ENCODE results near the gene SLX4IP. TPM values are rescaled to one million over a fixed set of nuclear protein-coding genes. Genes with fewer than 3 reads are reported as not detected.
A peak's percentile ranks its signal among the peaks of the same experiment; 100 is the strongest.

SLX4IP gene
- total RNA-seq, 1 donor from 2014 or later, result 5.3 TPM

DNA sequence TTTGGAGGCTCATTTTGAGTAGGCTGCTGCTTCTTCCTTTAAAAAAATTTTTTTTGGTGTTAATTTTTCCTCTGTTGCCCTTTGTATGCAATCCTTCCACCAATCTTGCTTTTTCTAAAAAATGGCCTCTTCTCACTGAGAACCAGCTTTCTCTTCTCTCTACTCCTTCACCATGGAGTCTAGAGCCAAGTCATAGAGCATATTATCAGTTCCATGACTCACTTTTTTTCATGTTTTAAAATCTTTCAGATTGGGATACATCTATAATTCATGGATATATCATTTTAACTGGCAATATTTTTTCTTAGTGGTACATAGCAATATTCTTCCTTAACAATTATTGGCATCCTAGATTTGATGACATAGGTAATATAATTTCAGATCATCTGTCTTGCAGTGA, 62.7 kb downstream of the SLX4IP start:
- H3K36me3 ChIP-seq (ENCODE audit: insufficient read depth, low read length), result no peaks in the 10 kb centered on the region
- H3K27me3 Mint-ChIP-seq (ENCODE audit: low read depth, unreplicated experiment), result no peaks in the 10 kb centered on the region
- no peak overlapping the region for H3K4me2 ChIP-seq (ENCODE audit: low read length)
- H3K27ac ChIP-seq (ENCODE audit: low read depth, low read length), result no peak overlapping the region
- H3K9ac ChIP-seq (ENCODE audit: low read length), result no peak overlapping the region
- H4K20me1 ChIP-seq (ENCODE audit: insufficient read depth, low read length), result no peaks in the 10 kb centered on the region
- H3K4me1 Mint-ChIP-seq (ENCODE audit: low read depth, unreplicated experiment), result peaks cover 13% of the 10 kb centered on the region
- TF ChIP-seq EZH2 (IDR thresholded peaks at IDR 0.05; ENCODE audit: insufficient read depth, low read length), result no peak
- no peak for TF ChIP-seq CTCF (IDR thresholded peaks at IDR 0.05; ENCODE audit: insufficient read depth, low read depth, low read length)
- no peaks in the 10 kb centered on the region for H3K27me3 ChIP-seq (ENCODE audit: insufficient read depth, low read length)
- no peak overlapping the region for H2AFZ ChIP-seq (ENCODE audit: low read depth, low read length)
- H3K79me2 ChIP-seq (ENCODE audit: insufficient read depth, low read length), result peaks cover under 1% of the 10 kb centered on the region
- no peaks in the 10 kb centered on the region for H3K9me3 ChIP-seq (ENCODE audit: insufficient read depth, low read depth, low read length)
- no peak overlapping the region for H3K4me3 ChIP-seq (ENCODE audit: insufficient read depth, low read depth, low read length)
- H3K27ac Mint-ChIP-seq (ENCODE audit: unreplicated experiment), result no peak overlapping the region
- DNase-seq (ENCODE audit: low read depth) (no peak), FAIRE-seq (no peak)
- no peaks in the 10 kb centered on the region for H3K9me3 Mint-ChIP-seq (ENCODE audit: unreplicated experiment)
- H3K4me3 Mint-ChIP-seq (ENCODE audit: unreplicated experiment), result no peak overlapping the region
- no peaks in the 10 kb centered on the region for H3K36me3 Mint-ChIP-seq (ENCODE audit: low read depth, unreplicated experiment)
- peaks cover 4% of the 10 kb centered on the region for H3K4me1 ChIP-seq (ENCODE audit: insufficient read depth, low read length)

- no peak overlapping the region for H3K27ac Mint-ChIP-seq (ENCODE audit: unreplicated experiment)
- no peak overlapping the region for H3K27ac ChIP-seq (ENCODE audit: low read depth, low read length)
These were observed 63.1 kb downstream of the SLX4IP start for GRCh38 chr20:10498200-10498599.

GRCh38 chr20:10501402-10501801, 66.3 kb downstream of the SLX4IP start:
- H2AFZ ChIP-seq (ENCODE audit: low read depth, low read length), result peak overlapping the region; percentile 59
- H3K9me3 ChIP-seq (ENCODE audit: insufficient read depth, low read depth, low read length), result no peaks in the 10 kb centered on the region
- H3K4me3 ChIP-seq (ENCODE audit: insufficient read depth, low read depth, low read length), result peak overlapping the region; percentile 45
- Mint-ChIP-seq H3K36me3 (ENCODE audit: low read depth, unreplicated experiment) (no peaks in the 10 kb centered on the region), H3K9me3 (ENCODE audit: unreplicated experiment) (no peaks in the 10 kb centered on the region), H3K4me3 (ENCODE audit: unreplicated experiment) (no peak overlapping the region), H3K27ac (ENCODE audit: unreplicated experiment) (peak overlapping the region; percentile 77), H3K27me3 (ENCODE audit: low read depth, unreplicated experiment) (no peaks in the 10 kb centered on the region), H3K4me1 (ENCODE audit: low read depth, unreplicated experiment) (peaks cover 22% of the 10 kb centered on the region)
- no peaks in the 10 kb centered on the region for H3K36me3 ChIP-seq (ENCODE audit: insufficient read depth, low read length)
- peak; percentile 33 for DNase-seq (ENCODE audit: low read depth)
- TF ChIP-seq CTCF (IDR thresholded peaks at IDR 0.05; ENCODE audit: insufficient read depth, low read depth, low read length), result no peak
- TF ChIP-seq EZH2 (IDR thresholded peaks at IDR 0.05; ENCODE audit: insufficient read depth, low read length), result no peak
- no peak for FAIRE-seq
- H3K9ac ChIP-seq (ENCODE audit: low read length), result peak overlapping the region; percentile 66
- H3K4me1 ChIP-seq (ENCODE audit: insufficient read depth, low read length), result peaks cover 4% of the 10 kb centered on the region
- H4K20me1 ChIP-seq (ENCODE audit: insufficient read depth, low read length), result no peaks in the 10 kb centered on the region
- H3K27ac ChIP-seq (ENCODE audit: low read depth, low read length), result no peak overlapping the region
- peaks cover 3% of the 10 kb centered on the region for H3K79me2 ChIP-seq (ENCODE audit: insufficient read depth, low read length)
- H3K27me3 ChIP-seq (ENCODE audit: insufficient read depth, low read length), result no peaks in the 10 kb centered on the region
- peak overlapping the region; percentile 82 for H3K4me2 ChIP-seq (ENCODE audit: low read length)

More at GRCh38 chr20:10498200-10498599, 63.1 kb downstream of the SLX4IP start:
- Histone ChIP-seq H2AFZ (ENCODE audit: low read depth, low read length) (no peak overlapping the region), H3K9me3 (ENCODE audit: insufficient read depth, low read depth, low read length) (no peaks in the 10 kb centered on the region), H3K36me3 (ENCODE audit: insufficient read depth, low read length) (no peaks in the 10 kb centered on the region), H3K4me1 (ENCODE audit: insufficient read depth, low read length) (peaks cover 4% of the 10 kb centered on the region), H4K20me1 (ENCODE audit: insufficient read depth, low read length) (no peaks in the 10 kb centered on the region), H3K9ac (ENCODE audit: low read length) (no peak overlapping the region), H3K4me2 (ENCODE audit: low read length) (no peak overlapping the region), H3K27me3 (ENCODE audit: insufficient read depth, low read length) (no peaks in the 10 kb centered on the region), H3K79me2 (ENCODE audit: insufficient read depth, low read length) (peaks cover 3% of the 10 kb centered on the region), H3K4me3 (ENCODE audit: insufficient read depth, low read depth, low read length) (no peak overlapping the region)
- DNase-seq (ENCODE audit: low read depth) (no peak), FAIRE-seq (no peak)
- no peak overlapping the region for H3K4me3 Mint-ChIP-seq (ENCODE audit: unreplicated experiment)
- H3K36me3 Mint-ChIP-seq (ENCODE audit: low read depth, unreplicated experiment), result no peaks in the 10 kb centered on the region
- no peaks in the 10 kb centered on the region for H3K27me3 Mint-ChIP-seq (ENCODE audit: low read depth, unreplicated experiment)
- TF ChIP-seq EZH2 (IDR thresholded peaks at IDR 0.05; ENCODE audit: insufficient read depth, low read length), result no peak
- no peaks in the 10 kb centered on the region for H3K9me3 Mint-ChIP-seq (ENCODE audit: unreplicated experiment)
- peaks cover 13% of the 10 kb centered on the region for H3K4me1 Mint-ChIP-seq (ENCODE audit: low read depth, unreplicated experiment)

Measured in astrocyte (in vitro differentiated cells and primary cell).